ENCODE data around the gene ALDH4A1.

- TF ChIP-seq CTCF (conservative IDR thresholded peaks at IDR 0.05; ENCODE audit: low read depth in 2 of 2) = no peak
- TF ChIP-seq CREB1 (CRISPR knock-in tag; IDR thresholded peaks at IDR 0.05; ENCODE audit: low read depth) = no peak
These were observed 9.2 kb downstream of the ALDH4A1 start for GRCh38 chr1:18893120-18893519.
